ENCODE data around the gene OR9I1. TPM values are rescaled to one million over a fixed set of nuclear protein-coding genes. Genes with fewer than 3 reads are reported as not detected.

OR9I1 gene
- total and polyA plus RNA-seq, 2 of the 4 experiments (the other 2 are of a cell fraction), result not detected

DNA sequence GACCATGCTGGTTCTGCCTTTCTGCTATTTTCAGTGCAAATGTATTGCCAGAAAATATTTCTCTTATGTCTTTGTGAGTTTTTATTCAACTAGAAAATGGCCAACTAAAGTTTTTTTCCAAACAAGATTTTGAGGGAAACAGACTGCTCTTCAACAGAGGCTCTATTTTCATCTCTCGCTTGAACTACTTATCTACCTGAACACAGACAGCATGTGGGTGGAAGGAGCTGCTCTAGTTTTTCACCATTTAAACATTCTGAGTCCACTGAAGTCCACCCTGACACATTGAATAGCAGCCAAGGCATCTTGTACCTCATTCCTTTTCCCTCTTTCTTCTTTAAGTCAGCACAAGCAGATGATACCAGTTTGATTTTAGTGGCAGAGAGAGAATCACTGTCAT lies 9.8 kb upstream of the OR9I1 start:
- Histone ChIP-seq H3K18ac (ENCODE audit: low read depth, low read length) (no peak overlapping the region), H4K91ac (ENCODE audit: insufficient read depth, low read depth, low read length) (no peak overlapping the region), H3K4me3 (ENCODE audit: insufficient read depth, low read depth, low read length) (no peak overlapping the region), H2BK5ac (ENCODE audit: low read depth, low read length, poor library complexity, severe bottlenecking) (no peak overlapping the region), H3K14ac (replicated peaks; ENCODE audit: low read depth, low read length) (no peak overlapping the region), H3K4me1 (ENCODE audit: control insufficient read depth, insufficient read depth, low read length) (no peaks in the 10 kb centered on the region), H2BK120ac (ENCODE audit: low read depth, low read length) (no peak overlapping the region), H3K27me3 (ENCODE audit: control insufficient read depth, insufficient read depth, low read length) (no peaks in the 10 kb centered on the region), H4K8ac (ENCODE audit: low read depth in 2 of 2, low read length in 2 of 2) (no peak overlapping the region), H3K9ac (ENCODE audit: low read depth, low read length) (no peak overlapping the region), H3K4me2 (ENCODE audit: low read depth, low read length) (no peak overlapping the region), H3K9me1 (ENCODE audit: insufficient read depth, low read length) (no peaks in the 10 kb centered on the region), H2BK15ac (ENCODE audit: low read depth, low read length) (no peak overlapping the region), H3K23ac (ENCODE audit: low read depth, low read length) (no peak overlapping the region), H2AK9ac (replicated peaks; ENCODE audit: low read depth, low read length, poor library complexity) (no peak overlapping the region), H2AFZ (replicated peaks; ENCODE audit: low read length, poor library complexity) (no peak overlapping the region), H3K9me3 (ENCODE audit: control insufficient read depth, insufficient read depth, low read length) (no peaks in the 10 kb centered on the region), H4K20me1 (ENCODE audit: insufficient read depth, low read length) (no peaks in the 10 kb centered on the region), H2AK5ac (ENCODE audit: low read depth, low read length) (no peak overlapping the region), H3K36me3 (ENCODE audit: control insufficient read depth, insufficient read depth, low read length) (no peaks in the 10 kb centered on the region), H3K4ac (ENCODE audit: low read depth, low read length) (no peak overlapping the region), H3K56ac (ENCODE audit: extremely low read depth, insufficient read depth, low read length) (no peak overlapping the region), H2BK20ac (ENCODE audit: low read depth, low read length) (no peak overlapping the region), H4K5ac (ENCODE audit: low read depth, low read length) (no peak overlapping the region), H3K79me1 (ENCODE audit: low read depth in 1 of 2, low read length in 2 of 2) (no peaks in the 10 kb centered on the region), H3K27ac (ENCODE audit: insufficient read depth, low read length) (no peak overlapping the region)
- in situ Hi-C loops (cut with MboI; ENCODE audit: low sequenced_read_pairs) (no loop called here), intact Hi-C loops (cut with micrococcal nuclease) (no loop called here), dilution Hi-C loops (cut with HindIII; ENCODE audit: low sequenced_read_pairs, unreplicated experiment) (no loop called here)
- no TSS peak for BruUV-seq (replicated peaks)
- no CpG with 5 or more reads among the region's 1 CpG for WGBS, 2 experiments (ENCODE audit: extremely low coverage in 2 of 2, insufficient read length in 1 of 2)
- DNase-seq (no peak), ATAC-seq (ENCODE audit: low read depth) (no peak)
- CTCF ChIA-PET, result no interaction called here
- no peak for TF ChIP-seq CHD1 (IDR thresholded peaks at IDR 0.05; ENCODE audit: low read depth, low read length)
- no peak for TF ChIP-seq MAFK (IDR thresholded peaks at IDR 0.05; ENCODE audit: low read depth, low read length)
- POLR2A ChIA-PET (ENCODE audit: unreplicated experiment), result no interaction called here

Data from IMR-90 (cell line).